ENCODE results near the gene PYY. TPM values are rescaled to one million over a fixed set of nuclear protein-coding genes. Genes with fewer than 3 reads are reported as not detected.

Gene PYY
- total and polyA plus RNA-seq, 10 donors: not detected

DNA sequence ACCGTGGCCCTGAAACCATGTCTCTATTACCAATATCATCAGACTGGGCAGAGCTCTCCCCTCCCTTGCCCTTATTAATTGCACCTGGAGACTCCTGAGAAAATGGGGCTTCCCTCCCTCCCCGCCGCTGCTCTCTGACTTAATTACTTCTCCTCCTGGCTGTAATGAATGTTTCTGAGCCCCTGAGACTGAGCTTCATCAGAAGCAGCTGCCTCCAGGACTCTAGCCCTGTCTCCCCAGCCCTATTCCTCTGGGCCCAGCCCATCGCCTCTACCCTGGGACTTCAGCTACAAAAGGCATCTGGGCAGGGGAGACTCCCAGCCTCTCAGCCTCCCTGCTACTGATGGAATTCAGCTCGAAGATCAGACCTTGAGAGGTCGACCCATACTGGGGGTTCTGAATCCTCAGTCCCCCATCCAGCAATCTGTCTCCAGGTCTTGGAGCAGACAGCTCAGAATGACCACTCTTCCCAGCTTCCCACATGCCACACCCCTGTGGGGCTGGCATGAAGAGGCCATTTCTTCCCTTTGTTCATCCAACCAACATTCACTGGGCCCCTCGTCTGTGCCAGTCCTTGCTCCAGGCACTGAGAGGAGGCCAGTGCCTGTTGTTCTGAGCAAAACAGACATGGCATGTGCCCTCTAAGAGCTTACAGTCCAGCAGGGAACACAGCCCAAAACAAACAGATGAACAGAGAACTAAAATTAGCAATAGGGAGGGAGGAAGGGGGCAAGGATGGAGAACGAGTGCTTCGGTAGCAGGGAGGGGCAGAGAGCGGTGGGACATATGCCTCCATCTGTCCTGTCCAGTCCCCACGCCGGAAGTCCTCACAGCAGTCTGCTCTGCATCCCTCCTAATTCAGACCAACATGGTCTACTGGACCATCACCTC lies 33.6 kb upstream of the PYY start:
- WGBS, 5 donors: 65 to 73% (median 71%) methylated on average over 12 of the region's 12 CpGs
- no peak for DNase-seq

DNA sequence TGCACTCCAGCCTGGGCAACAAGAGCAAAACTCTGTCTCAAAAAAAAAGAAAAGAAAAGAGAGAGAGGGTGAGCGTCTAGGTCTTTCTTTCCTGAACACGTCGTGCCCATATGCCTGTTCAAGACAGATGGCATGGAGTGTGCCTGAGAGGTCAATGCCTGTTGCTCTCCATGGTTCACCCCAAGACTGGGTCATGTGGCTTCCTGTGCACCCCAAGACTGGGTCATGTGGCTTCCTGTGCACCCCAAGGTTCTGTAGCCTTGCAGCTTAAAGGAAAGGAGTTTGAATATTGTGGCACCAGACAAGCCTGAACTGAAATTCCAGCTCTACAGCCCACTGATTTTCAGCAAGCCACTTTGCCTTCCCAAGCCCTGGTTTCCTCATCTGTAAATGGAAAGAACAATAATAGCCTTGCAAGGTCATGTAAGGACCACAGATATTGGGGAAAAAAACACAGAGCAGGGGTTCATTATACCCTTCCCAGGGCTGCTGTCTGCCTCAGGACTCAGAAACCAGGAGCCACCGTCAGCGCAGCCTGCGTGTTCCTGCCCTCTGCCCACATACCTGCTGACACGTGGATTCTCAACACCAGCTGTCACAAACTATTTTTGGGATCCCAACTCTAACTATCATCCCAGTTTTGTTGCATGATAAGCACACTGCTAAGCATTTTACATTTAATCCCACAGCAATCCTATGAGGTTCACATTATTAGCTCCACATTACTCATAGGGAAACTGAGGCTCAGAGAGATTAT lies 32.7 kb upstream of the PYY start:
- H3K9me3 ChIP-seq: no peaks in the 10 kb centered on the region
- no peak for TF ChIP-seq POLR2A (IDR thresholded peaks at IDR 0.05)
- TF ChIP-seq POLR2AphosphoS5 (IDR thresholded peaks at IDR 0.05): no peak
- TF ChIP-seq, protein P1, sequence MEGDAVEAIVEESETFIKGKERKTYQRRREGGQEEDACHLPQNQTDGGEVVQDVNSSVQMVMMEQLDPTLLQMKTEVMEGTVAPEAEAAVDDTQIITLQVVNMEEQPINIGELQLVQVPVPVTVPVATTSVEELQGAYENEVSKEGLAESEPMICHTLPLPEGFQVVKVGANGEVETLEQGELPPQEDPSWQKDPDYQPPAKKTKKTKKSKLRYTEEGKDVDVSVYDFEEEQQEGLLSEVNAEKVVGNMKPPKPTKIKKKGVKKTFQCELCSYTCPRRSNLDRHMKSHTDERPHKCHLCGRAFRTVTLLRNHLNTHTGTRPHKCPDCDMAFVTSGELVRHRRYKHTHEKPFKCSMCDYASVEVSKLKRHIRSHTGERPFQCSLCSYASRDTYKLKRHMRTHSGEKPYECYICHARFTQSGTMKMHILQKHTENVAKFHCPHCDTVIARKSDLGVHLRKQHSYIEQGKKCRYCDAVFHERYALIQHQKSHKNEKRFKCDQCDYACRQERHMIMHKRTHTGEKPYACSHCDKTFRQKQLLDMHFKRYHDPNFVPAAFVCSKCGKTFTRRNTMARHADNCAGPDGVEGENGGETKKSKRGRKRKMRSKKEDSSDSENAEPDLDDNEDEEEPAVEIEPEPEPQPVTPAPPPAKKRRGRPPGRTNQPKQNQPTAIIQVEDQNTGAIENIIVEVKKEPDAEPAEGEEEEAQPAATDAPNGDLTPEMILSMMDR (IDR thresholded peaks at IDR 0.05 in 8 of 11, conservative IDR thresholded peaks at IDR 0.05 in 3 of 11): no peak
- WGBS, 5 donors: 80 to 89% (median 86%) methylated on average over 7 of the region's 7 CpGs
- peaks cover 0 to 16% (median 11%) of the 10 kb centered on the region in 6 donors for H3K4me1 ChIP-seq
- intact Hi-C loops (cut with DNase I; ENCODE audit: low total_unique reads): no loop called here
- no peak for DNase-seq
- H3K4me3 ChIP-seq: no peak overlapping the region
- no peaks in the 10 kb centered on the region for H3K36me3 ChIP-seq
- no peak overlapping the region for H3K27ac ChIP-seq
- H3K27me3 ChIP-seq (replicated peaks in 1 of 7): peaks cover 0 to 72% (median 40%) of the 10 kb centered on the region in 7 donors

More for the DNA sequence above, 33.6 kb upstream of the PYY start:
- Histone ChIP-seq H3K36me3 (no peaks in the 10 kb centered on the region), H3K27me3 (replicated peaks in 1 of 7) (peaks cover 0 to 64% (median 32%) of the 10 kb centered on the region in 7 donors), H3K4me1 (peaks cover 0 to 16% (median 11%) of the 10 kb centered on the region in 6 donors), H3K4me3 (no peak overlapping the region), H3K27ac (no peak overlapping the region), H3K9me3 (no peaks in the 10 kb centered on the region)
- intact Hi-C loops (cut with DNase I; ENCODE audit: low total_unique reads): no loop called here
- TF ChIP-seq, protein P1 (IDR thresholded peaks at IDR 0.05 in 8 of 11, conservative IDR thresholded peaks at IDR 0.05 in 3 of 11): no peak
- no peak for TF ChIP-seq POLR2A (IDR thresholded peaks at IDR 0.05)
- no peak for TF ChIP-seq POLR2AphosphoS5 (IDR thresholded peaks at IDR 0.05)

DNA sequence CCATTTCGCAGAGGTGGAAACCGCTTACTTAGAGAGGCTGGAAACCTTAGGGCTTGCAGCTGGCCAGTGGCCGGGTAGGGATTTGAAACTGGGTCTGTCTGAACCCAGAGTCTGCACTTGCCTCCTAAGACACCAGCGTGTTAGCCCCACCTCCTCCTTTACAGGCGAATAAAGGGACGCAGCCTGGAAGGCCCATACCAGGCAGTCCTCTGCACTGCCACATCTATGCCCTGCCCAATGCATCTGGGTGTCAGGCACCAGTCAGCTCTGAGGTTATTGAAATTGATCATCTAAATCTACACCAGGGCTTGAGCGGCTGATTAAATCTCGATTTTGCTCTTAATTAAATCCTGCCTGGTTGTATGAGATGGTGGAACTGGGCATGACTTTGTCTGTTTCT lies 30.8 kb upstream of the PYY start:
- 80 to 89% (median 87%) methylated on average over 8 of the region's 8 CpGs for WGBS, 5 donors
- peak overlapping the region in 3 of 8 donors; percentile 37 to 65 (median 44) for H3K4me3 ChIP-seq
- no peaks in the 10 kb centered on the region for H3K36me3 ChIP-seq
- no peak for TF ChIP-seq POLR2AphosphoS5 (IDR thresholded peaks at IDR 0.05)
- no peak for TF ChIP-seq POLR2A (IDR thresholded peaks at IDR 0.05)
- TF ChIP-seq, protein P1 (IDR thresholded peaks at IDR 0.05 in 8 of 11, conservative IDR thresholded peaks at IDR 0.05 in 3 of 11): no peak
- DNase-seq: no peak
- peaks cover 0 to 16% (median 11%) of the 10 kb centered on the region in 6 donors for H3K4me1 ChIP-seq
- H3K27me3 ChIP-seq (replicated peaks in 1 of 7): peaks cover 0 to 86% (median 44%) of the 10 kb centered on the region in 7 donors
- intact Hi-C loops (cut with DNase I; ENCODE audit: low total_unique reads): no loop called here
- H3K9me3 ChIP-seq: no peaks in the 10 kb centered on the region
- no peak overlapping the region for H3K27ac ChIP-seq

All from spleen (tissue), 11 donors.